ENCODE results near the gene ZNF311. TPM values are rescaled to one million over a fixed set of nuclear protein-coding genes. Genes with fewer than 3 reads are reported as not detected.

Gene ZNF311
- total RNA-seq, 6 donors from 2014 or later = 0.76 to 6.3 (median 1.7) TPM; not detected in 1

DNA sequence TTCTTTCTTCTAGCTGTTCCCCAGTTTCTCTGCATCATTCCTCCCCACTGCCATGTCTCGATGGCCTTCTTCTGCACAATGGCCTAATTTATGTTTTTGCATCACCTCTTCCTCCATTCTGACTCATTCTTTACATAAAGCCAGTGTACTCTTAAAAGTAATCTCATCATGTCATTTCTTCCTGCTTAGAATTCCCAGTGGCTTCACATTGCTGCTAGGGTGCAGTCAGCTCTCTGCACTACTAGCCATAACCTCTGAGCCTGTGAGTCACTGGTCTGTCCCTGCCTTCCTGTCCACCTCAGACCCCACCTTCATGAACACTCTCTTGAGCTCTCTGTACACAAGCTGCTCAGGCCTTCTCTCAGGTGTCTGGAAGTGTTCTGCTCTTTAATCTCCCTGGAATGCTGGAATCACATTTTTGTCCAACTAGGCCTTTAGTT is 57.3 kb downstream of the ZNF311 start:
- TF ChIP-seq POLR2A (IDR thresholded peaks at IDR 0.05) = no peak
- no peak for TF ChIP-seq POLR2AphosphoS5 (IDR thresholded peaks at IDR 0.05)
- TF ChIP-seq EP300 (IDR thresholded peaks at IDR 0.05) = no peak
- TF ChIP-seq, protein P1, sequence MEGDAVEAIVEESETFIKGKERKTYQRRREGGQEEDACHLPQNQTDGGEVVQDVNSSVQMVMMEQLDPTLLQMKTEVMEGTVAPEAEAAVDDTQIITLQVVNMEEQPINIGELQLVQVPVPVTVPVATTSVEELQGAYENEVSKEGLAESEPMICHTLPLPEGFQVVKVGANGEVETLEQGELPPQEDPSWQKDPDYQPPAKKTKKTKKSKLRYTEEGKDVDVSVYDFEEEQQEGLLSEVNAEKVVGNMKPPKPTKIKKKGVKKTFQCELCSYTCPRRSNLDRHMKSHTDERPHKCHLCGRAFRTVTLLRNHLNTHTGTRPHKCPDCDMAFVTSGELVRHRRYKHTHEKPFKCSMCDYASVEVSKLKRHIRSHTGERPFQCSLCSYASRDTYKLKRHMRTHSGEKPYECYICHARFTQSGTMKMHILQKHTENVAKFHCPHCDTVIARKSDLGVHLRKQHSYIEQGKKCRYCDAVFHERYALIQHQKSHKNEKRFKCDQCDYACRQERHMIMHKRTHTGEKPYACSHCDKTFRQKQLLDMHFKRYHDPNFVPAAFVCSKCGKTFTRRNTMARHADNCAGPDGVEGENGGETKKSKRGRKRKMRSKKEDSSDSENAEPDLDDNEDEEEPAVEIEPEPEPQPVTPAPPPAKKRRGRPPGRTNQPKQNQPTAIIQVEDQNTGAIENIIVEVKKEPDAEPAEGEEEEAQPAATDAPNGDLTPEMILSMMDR (IDR thresholded peaks at IDR 0.05) = no peak
- DNase-seq = no peak
- no peak overlapping the region for H3K27ac ChIP-seq

DNA sequence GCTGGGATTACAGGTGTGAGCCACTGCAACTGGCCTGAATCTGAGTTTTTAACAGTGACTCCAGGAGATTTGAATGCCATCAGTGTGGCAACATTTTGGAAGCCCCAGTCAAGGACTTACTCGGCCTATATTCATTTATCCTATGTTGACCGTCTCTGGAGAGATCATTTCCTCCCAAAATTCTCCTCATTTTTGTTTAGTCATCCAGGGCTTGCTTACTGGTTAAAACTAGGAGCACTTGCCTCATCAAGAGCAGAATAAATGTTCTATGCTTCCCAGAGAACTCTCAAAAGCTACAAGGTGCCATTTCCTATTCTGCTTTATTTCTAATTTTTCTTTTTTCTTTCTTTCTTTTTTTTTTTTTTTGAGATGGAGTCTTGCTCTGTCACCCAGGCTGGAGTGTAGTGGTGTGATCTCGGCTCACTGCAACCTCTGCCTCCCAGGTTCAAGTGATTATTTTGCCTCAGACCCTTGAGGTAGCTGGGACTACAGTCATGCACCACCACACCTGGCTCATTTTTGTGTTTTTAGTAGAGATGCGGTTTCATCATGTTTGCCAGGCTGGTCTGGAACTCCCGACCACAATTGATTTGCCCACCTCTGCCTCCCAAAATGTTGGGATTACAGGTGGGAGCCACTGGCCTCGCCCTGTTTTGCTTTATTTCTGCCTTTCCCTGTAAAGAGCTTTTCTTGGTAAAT is 57.9 kb downstream of the ZNF311 start:
- WGBS, 2 donors = 90 to 91% methylated on average over 6 of the region's 6 CpGs
- DNase-seq = no peak
- ATAC-seq (ENCODE audit: low FRiP score in 2 of 2) = no peak

More for the DNA sequence above, 57.3 kb downstream of the ZNF311 start:
- Histone ChIP-seq H3K4me3 (no peak overlapping the region), H3K27me3 (no peaks in the 10 kb centered on the region), H3K4me1 (peaks cover 0 to 15% (median 7%) of the 10 kb centered on the region in 4 donors), H3K9me3 (no peaks in the 10 kb centered on the region), H3K36me3 (no peaks in the 10 kb centered on the region)
- no peak for ATAC-seq (ENCODE audit: low FRiP score in 2 of 2)
- WGBS, 2 donors = 89 to 97% methylated on average over 1 of the region's 1 CpG

DNA sequence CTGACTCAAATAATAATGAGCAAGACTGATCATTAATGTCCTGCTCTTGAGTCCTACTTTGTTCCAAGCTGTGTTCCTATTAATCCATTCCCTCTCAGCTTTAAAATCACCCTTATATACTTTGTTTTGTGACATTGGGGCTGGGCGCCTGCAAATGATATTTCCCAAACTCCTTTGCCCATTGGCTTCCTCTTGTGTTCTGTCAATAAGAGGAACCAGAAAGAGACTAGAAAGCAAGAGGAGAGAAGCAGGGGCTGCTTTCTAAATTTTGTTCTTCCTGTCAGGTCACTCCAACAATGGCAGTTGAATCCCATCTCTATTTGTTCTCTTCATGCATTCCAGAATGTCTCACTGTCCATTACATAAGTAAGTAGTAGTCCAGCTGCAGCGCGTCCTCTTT is 59.8 kb downstream of the ZNF311 start:
- 81 to 89% methylated on average over 3 of the region's 3 CpGs for WGBS, 2 donors
- H3K9me3 ChIP-seq = no peaks in the 10 kb centered on the region
- H3K36me3 ChIP-seq = no peaks in the 10 kb centered on the region
- TF ChIP-seq, protein P1 (IDR thresholded peaks at IDR 0.05) = no peak
- TF ChIP-seq EP300 (IDR thresholded peaks at IDR 0.05) (no peak), POLR2AphosphoS5 (IDR thresholded peaks at IDR 0.05) (no peak), POLR2A (IDR thresholded peaks at IDR 0.05) (no peak)
- no peaks in the 10 kb centered on the region for H3K27me3 ChIP-seq
- ATAC-seq (ENCODE audit: low FRiP score in 2 of 2) = no peak
- no peak overlapping the region for H3K27ac ChIP-seq
- no peak overlapping the region for H3K4me3 ChIP-seq
- peaks cover 13 to 33% (median 15%) of the 10 kb centered on the region in 4 donors for H3K4me1 ChIP-seq
- no peak for DNase-seq

More for the DNA sequence above, 57.9 kb downstream of the ZNF311 start:
- TF ChIP-seq EP300 (IDR thresholded peaks at IDR 0.05) (no peak), POLR2A (IDR thresholded peaks at IDR 0.05) (no peak), POLR2AphosphoS5 (IDR thresholded peaks at IDR 0.05) (no peak)
- TF ChIP-seq, protein P1 (IDR thresholded peaks at IDR 0.05) = no peak
- peaks cover 5 to 16% (median 9%) of the 10 kb centered on the region in 4 donors for H3K4me1 ChIP-seq
- no peaks in the 10 kb centered on the region for H3K36me3 ChIP-seq
- no peaks in the 10 kb centered on the region for H3K27me3 ChIP-seq
- no peaks in the 10 kb centered on the region for H3K9me3 ChIP-seq
- H3K27ac ChIP-seq = no peak overlapping the region
- no peak overlapping the region for H3K4me3 ChIP-seq

Small RNA genes within 50 kb of the gene (small RNA-seq; reads per million reads assigned to genes)
- gene RN7SL471P = 0 reads per million in 4 donors

Other genes starting within 250 kb of the ZNF311 start
- 10 to 100 TPM; 45.8 to 90.1 (median 55.5) TPM for gene TRIM27, start 81.3 kb downstream of the ZNF311 start, total RNA-seq
- gene OR2W1, start 39.9 kb upstream of the ZNF311 start, total RNA-seq = not detected
- not detected for gene OR2B3, start 82.0 kb upstream of the ZNF311 start, total RNA-seq
- under 1 TPM in 1 of 6 donors, not detected in 5; 0.49 TPM for gene OR2J1, start 94.2 kb upstream of the ZNF311 start, total RNA-seq
- not detected for gene OR2J3, start 102.7 kb upstream of the ZNF311 start, total RNA-seq
- gene OR2J2, start 165.6 kb upstream of the ZNF311 start, total RNA-seq = not detected

Measured in upper lobe of left lung (tissue), 6 donors.